Upper lobe of right lung (tissue), 1 donor: Measurements from ENCODE around the gene KCNJ11. TPM values are rescaled to one million over a fixed set of nuclear protein-coding genes. Genes with fewer than 3 reads are reported as not detected.
"Not testable (repeated sequence)": the region's sequence is repeated elsewhere in the genome, so short reads cannot be mapped to it uniquely, and the experiment has no call there.

Experiments
- ATAC-seq: fragments of 200-7000 bp; cut with Tn5 transposase; one replicate; pipeline ENCODE4 v1.9.1; 2020; ENCODE audit warnings: mild to moderate bottlenecking, moderate library complexity
- DNase-seq: peaks from one replicate; pipeline ENCODE4 v3.0.0-alpha.2; 2020
- H3K27ac ChIP-seq: fragments of 200-600 bp; one replicate; pipeline ENCODE4 v1.8.0; 2022
- H3K27me3 ChIP-seq: fragments of 200-600 bp; one replicate; pipeline ENCODE4 v1.8.0; 2022; ENCODE audit warnings: mild to moderate bottlenecking
- H3K36me3 ChIP-seq: fragments of 200-600 bp; one replicate; pipeline ENCODE4 v1.8.0; 2022
- H3K4me1 ChIP-seq: fragments of 200-600 bp; one replicate; pipeline ENCODE4 v1.8.0; 2022
- H3K4me3 ChIP-seq: fragments of 200-600 bp; one replicate; pipeline ENCODE4 v1.8.0; 2022; ENCODE audit warnings: mild to moderate bottlenecking
- H3K9me3 ChIP-seq: fragments of 200-600 bp; one replicate; pipeline ENCODE4 v1.8.0; 2022
- CTCF ChIP-seq: fragments of 200-600 bp; IDR thresholded peaks from one replicate; pipeline ENCODE4 v1.8.0; 2022; ENCODE audit warnings: antibody characterized with exemption
- intact Hi-C: fragments of 100-400 bp; cut with DNase I; formaldehyde crosslinking; loops from one replicate; pipeline ENCODE4 v1.11.0; 2022
- total RNA-seq: library from RNA; stranded (reverse); fragmentation: NEBNext Ultra II Directional; extraction: Animal tissue kit (Norgen Biotek cat#: 25700); gene quantifications from one replicate; pipeline ENCODE4 v1.2.1, GENCODE V29; 2021
- donor health status: DM: no; HTN: yes; CAD: no; lungs with severe emphysema.

Gene KCNJ11
- total RNA-seq, 1 donor from 2014 or later: 6.3 TPM

DNA sequence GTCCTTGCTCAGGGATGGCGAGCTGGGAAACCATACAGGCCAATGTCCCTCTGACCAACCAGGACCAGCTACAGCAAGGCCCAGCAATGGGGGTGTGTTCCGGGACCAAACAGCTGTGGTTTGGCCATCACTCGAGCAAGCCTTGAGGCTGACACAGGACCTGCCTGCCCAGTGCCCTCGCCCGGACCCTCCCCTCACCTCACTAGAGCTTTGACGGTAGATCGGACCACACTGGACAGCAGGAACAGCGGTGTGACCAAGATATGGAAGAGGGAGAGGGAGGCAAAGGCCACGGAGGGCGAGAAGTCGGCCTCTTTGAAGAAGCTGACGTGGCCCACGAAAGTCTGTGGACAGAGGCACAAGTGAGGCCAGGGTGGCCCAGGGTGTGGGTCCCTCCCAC, 42.2 kb upstream of the KCNJ11 start:
- Histone ChIP-seq H3K4me3 (no peak overlapping the region), H3K36me3 (no peaks in the 10 kb centered on the region), H3K9me3 (no peaks in the 10 kb centered on the region), H3K27ac (no peak overlapping the region), H3K27me3 (no peaks in the 10 kb centered on the region), H3K4me1 (no peaks in the 10 kb centered on the region)
- DNase-seq (no peak), ATAC-seq (no peak)
- TF ChIP-seq CTCF: no peak
- intact Hi-C loops: no loop called here

- no peak for ATAC-seq
Measured at GRCh38 chr11:17428925-17429324, 40.5 kb upstream of the KCNJ11 start.

DNA sequence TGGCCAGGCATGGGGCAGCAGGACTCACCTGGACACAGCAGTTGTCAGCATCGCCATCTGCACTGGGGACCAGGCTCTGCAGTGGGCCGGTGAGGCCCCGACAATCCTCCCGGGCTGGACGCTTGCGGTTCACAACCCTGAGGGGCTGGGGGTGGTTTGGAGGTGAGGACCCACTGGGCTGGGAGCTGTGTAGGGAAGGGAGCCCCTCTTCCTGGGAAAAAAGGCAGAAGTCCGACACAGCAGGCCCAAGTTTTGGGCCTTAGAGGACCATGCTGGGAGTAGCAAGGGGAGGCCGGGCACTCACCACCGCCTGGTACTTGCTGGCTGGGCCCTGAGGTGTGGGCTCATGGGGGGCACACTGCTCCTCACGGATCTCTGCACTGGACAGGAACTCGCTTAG, 39.8 kb upstream of the KCNJ11 start:
- no peaks in the 10 kb centered on the region for H3K4me1 ChIP-seq
- intact Hi-C loops: no loop called here
- H3K27ac ChIP-seq: no peak overlapping the region
- ATAC-seq: no peak
- no peak for TF ChIP-seq CTCF
- H3K27me3 ChIP-seq: no peaks in the 10 kb centered on the region
- no peaks in the 10 kb centered on the region for H3K9me3 ChIP-seq
- no peak for DNase-seq
- H3K4me3 ChIP-seq: no peak overlapping the region
- no peaks in the 10 kb centered on the region for H3K36me3 ChIP-seq

More at GRCh38 chr11:17428925-17429324, 40.5 kb upstream of the KCNJ11 start:
- H3K4me3 ChIP-seq: no peak overlapping the region
- no peak for TF ChIP-seq CTCF
- H3K27ac ChIP-seq: no peak overlapping the region
- H3K36me3 ChIP-seq: no peaks in the 10 kb centered on the region
- no peak for DNase-seq
- intact Hi-C loops: no loop called here
- no peaks in the 10 kb centered on the region for H3K9me3 ChIP-seq
- no peaks in the 10 kb centered on the region for H3K27me3 ChIP-seq
- H3K4me1 ChIP-seq: no peaks in the 10 kb centered on the region

DNA sequence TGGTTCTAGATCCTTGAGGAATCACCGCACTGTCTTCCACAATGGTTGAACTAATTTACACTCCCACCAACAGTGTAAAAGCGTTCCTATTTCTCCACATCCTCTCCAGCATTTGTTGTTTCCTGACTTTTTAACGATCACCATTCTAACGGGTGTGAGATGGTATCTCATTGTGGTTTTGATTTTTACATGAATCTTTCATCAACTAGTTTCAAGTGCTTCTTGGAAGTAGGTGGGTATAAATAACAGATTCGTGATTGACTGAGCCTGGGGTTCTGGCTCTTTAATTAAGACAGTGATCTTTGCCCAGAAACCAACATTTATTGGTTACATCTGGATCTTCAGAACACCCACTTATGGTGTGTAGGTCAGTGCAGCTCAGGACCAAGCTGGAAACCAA, 37.8 kb upstream of the KCNJ11 start:
- H3K9me3 ChIP-seq, H3K27me3 ChIP-seq, H3K4me1 ChIP-seq, H3K4me3 ChIP-seq, H3K27ac ChIP-seq, ATAC-seq, intact Hi-C loops, DNase-seq, H3K36me3 ChIP-seq: not testable (repeated sequence)

DNA sequence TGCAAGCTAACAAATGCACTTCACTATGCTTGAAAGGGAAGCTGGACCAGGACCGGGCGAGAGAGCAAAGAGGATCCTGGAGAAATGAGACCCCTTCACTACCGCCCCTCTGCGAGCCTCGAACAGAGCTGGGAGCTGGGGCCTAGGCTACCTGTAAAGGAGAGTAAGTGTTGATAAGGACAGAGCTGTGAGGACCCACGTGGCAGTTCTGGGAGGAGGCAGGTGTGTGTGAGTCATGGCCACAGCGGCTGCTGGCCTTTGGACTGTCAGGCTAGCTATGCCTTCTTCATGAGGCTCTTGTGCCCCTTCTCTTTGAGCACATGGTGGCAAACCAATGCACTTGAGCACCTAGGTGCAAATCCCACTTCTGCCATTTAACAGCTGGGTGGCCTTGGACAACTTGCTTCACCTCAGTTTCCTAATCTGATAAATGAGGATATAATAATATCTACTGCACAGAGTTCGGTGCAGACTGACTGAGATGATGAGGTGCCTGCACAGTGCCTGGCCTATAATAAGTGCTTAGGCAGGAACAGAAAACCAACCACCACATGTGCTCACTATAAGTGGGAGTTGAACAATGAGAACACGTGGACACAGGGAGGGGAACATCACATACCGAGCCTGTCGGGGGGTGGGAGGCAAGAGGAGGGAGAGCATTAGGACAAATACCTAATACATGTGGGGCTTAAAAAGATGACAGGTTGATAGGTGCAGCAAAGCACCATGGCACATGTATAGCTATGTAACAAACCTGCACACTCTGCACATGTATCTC, 35.3 kb upstream of the KCNJ11 start:
- ATAC-seq (no peak), DNase-seq (no peak)
- H3K27ac ChIP-seq: no peak overlapping the region

GRCh38 chr11:17421781-17422180, 33.3 kb upstream of the KCNJ11 start:
- Histone ChIP-seq H3K9me3 (no peaks in the 10 kb centered on the region), H3K27me3 (peaks cover 7% of the 10 kb centered on the region), H3K27ac (no peak overlapping the region), H3K36me3 (no peaks in the 10 kb centered on the region), H3K4me1 (no peaks in the 10 kb centered on the region), H3K4me3 (no peak overlapping the region)
- TF ChIP-seq CTCF: no peak
- ATAC-seq (no peak), DNase-seq (no peak)
- intact Hi-C loops: no loop called here

More for the DNA sequence above, 35.3 kb upstream of the KCNJ11 start:
- H3K9me3 ChIP-seq: no peaks in the 10 kb centered on the region
- H3K36me3 ChIP-seq: no peaks in the 10 kb centered on the region
- intact Hi-C loops: no loop called here
- TF ChIP-seq CTCF: no peak
- H3K4me3 ChIP-seq: no peak overlapping the region
- peaks cover 7% of the 10 kb centered on the region for H3K27me3 ChIP-seq
- H3K4me1 ChIP-seq: no peaks in the 10 kb centered on the region
